ENCODE results near the gene AIRE. TPM values are rescaled to one million over a fixed set of nuclear protein-coding genes. Genes with fewer than 3 reads are reported as not detected.
"Not testable (repeated sequence)": the region's sequence is repeated elsewhere in the genome, so short reads cannot be mapped to it uniquely, and the experiment has no call there.

Gene AIRE
- total RNA-seq, 1 donor from 2014 or later, result 0.25 TPM

GRCh38 chr21:44335266-44336059 is 49.8 kb downstream of the AIRE start:
- no peaks in the 10 kb centered on the region for H3K9me3 ChIP-seq
- no peak overlapping the region for H3K27ac ChIP-seq
- DNase-seq (ENCODE audit: extremely low spot score in 2 of 2), result no peak
- peaks cover 29% of the 10 kb centered on the region for H3K4me1 ChIP-seq
- TF ChIP-seq POLR2AphosphoS5 (IDR thresholded peaks at IDR 0.05; ENCODE audit: insufficient read depth in 1 of 2, low read depth in 1 of 2) (no peak), POLR2A (IDR thresholded peaks at IDR 0.05) (no peak), CTCF (IDR thresholded peaks at IDR 0.05) (no peak)
- intact Hi-C loops (cut with DNase I), result loop anchor here (10.0 kb wide), 2 partner anchors 469 to 539 kb away; partner anchors contain the start of genes PTTG1IP and UBE2G2
- H3K4me3 ChIP-seq, result no peak overlapping the region
- no peaks in the 10 kb centered on the region for H3K27me3 ChIP-seq
- peaks cover 0 to 9% of the 10 kb centered on the region in 2 donors for H3K36me3 ChIP-seq

- H3K9me3 ChIP-seq, result no peaks in the 10 kb centered on the region
- no peak overlapping the region for H3K4me3 ChIP-seq
- peaks cover 29% of the 10 kb centered on the region for H3K4me1 ChIP-seq
- H3K36me3 ChIP-seq, result peaks cover 0 to 9% of the 10 kb centered on the region in 2 donors
- no peaks in the 10 kb centered on the region for H3K27me3 ChIP-seq
- intact Hi-C loops (cut with DNase I), result loop anchor here (10.0 kb wide), 2 partner anchors 467 to 537 kb away; partner anchors contain the start of genes PTTG1IP and UBE2G2
- H3K27ac ChIP-seq, result peak overlapping the region; percentile 90
- DNase-seq (ENCODE audit: extremely low spot score in 2 of 2), result no peak
- TF ChIP-seq CTCF (IDR thresholded peaks at IDR 0.05) (no peak), POLR2AphosphoS5 (IDR thresholded peaks at IDR 0.05; ENCODE audit: insufficient read depth in 1 of 2, low read depth in 1 of 2) (no peak), POLR2A (IDR thresholded peaks at IDR 0.05) (no peak)
Observed at GRCh38 chr21:44337449-44337848, 51.8 kb downstream of the AIRE start.

GRCh38 chr21:44337941-44338895 is 52.5 kb downstream of the AIRE start:
- H3K4me3 ChIP-seq, result peak overlapping the region; percentile 56 to 90
- H3K4me1 ChIP-seq, result peaks cover 29% of the 10 kb centered on the region
- intact Hi-C loops (cut with DNase I), result loop anchor here (10.0 kb wide), 2 partner anchors 467 to 537 kb away; partner anchors contain the start of genes PTTG1IP and UBE2G2
- peak overlapping the region; percentile 90 for H3K27ac ChIP-seq
- H3K9me3 ChIP-seq, result no peaks in the 10 kb centered on the region
- H3K27me3 ChIP-seq, result no peaks in the 10 kb centered on the region
- DNase-seq (ENCODE audit: extremely low spot score in 2 of 2), result peak in 1 of 2 donors; percentile 96
- TF ChIP-seq CTCF (IDR thresholded peaks at IDR 0.05), result peak in 1 of 3 experiments; percentile 26
- no peak for TF ChIP-seq POLR2A (IDR thresholded peaks at IDR 0.05)
- peak in 1 of 2 donors; percentile 70 for TF ChIP-seq POLR2AphosphoS5 (IDR thresholded peaks at IDR 0.05; ENCODE audit: insufficient read depth in 1 of 2, low read depth in 1 of 2)
- H3K36me3 ChIP-seq, result peaks cover 0 to 9% of the 10 kb centered on the region in 2 donors

- H3K4me3 ChIP-seq, result peak within 1 kb of the TSS; percentile 71 to 90
- peaks cover 29% of the 10 kb centered on the region for H3K4me1 ChIP-seq
- no peaks in the 10 kb centered on the region for H3K27me3 ChIP-seq
- no peaks in the 10 kb centered on the region for H3K9me3 ChIP-seq
- intact Hi-C loops (cut with DNase I), result loop anchor here (10.0 kb wide), 2 partner anchors 466 to 536 kb away; partner anchors contain the start of genes PTTG1IP and UBE2G2
- TF ChIP-seq CTCF (IDR thresholded peaks at IDR 0.05), result peak in 1 of 3 experiments; percentile 7
- TF ChIP-seq POLR2AphosphoS5 (IDR thresholded peaks at IDR 0.05; ENCODE audit: insufficient read depth in 1 of 2, low read depth in 1 of 2), result peak; percentile 91 to 98
- TF ChIP-seq POLR2A (IDR thresholded peaks at IDR 0.05), result peak in 1 of 2 donors; percentile 84
- peak within 1 kb of the TSS; percentile 94 for H3K27ac ChIP-seq
- H3K36me3 ChIP-seq, result peaks cover 0 to 9% of the 10 kb centered on the region in 2 donors
- peak in 1 of 2 donors; percentile 96 for DNase-seq (ENCODE audit: extremely low spot score in 2 of 2)
Observed at GRCh38 chr21:44338971-44339910, 53.6 kb downstream of the AIRE start, which contains the start of gene CFAP410. TSS of gene CFAP410 (minus strand) at chr21:44339390. CDS start at chr21:44339194, 196 bp downstream.

- H3K4me3 ChIP-seq; intact Hi-C loops (cut with DNase I); H3K36me3 ChIP-seq; DNase-seq (ENCODE audit: extremely low spot score in 2 of 2); H3K9me3 ChIP-seq; H3K27ac ChIP-seq; H3K27me3 ChIP-seq: not testable (repeated sequence)
- peaks cover 26% of the 10 kb centered on the region for H3K4me1 ChIP-seq
Observed at GRCh38 chr21:44341726-44342458, 56.2 kb downstream of the AIRE start.

- H3K9me3 ChIP-seq; H3K27ac ChIP-seq; H3K36me3 ChIP-seq; DNase-seq (ENCODE audit: extremely low spot score in 2 of 2); H3K4me3 ChIP-seq; H3K27me3 ChIP-seq; intact Hi-C loops (cut with DNase I): not testable (repeated sequence)
- peaks cover 16% of the 10 kb centered on the region for H3K4me1 ChIP-seq
Observed at GRCh38 chr21:44342981-44343380, 57.3 kb downstream of the AIRE start.
